ENCODE results near the gene LAMA3.

GRCh38 chr18:23758281-23758680 lies 69.0 kb downstream of the LAMA3 start:
- TF ChIP-seq EZH2 (IDR thresholded peaks at IDR 0.05; ENCODE audit: low read depth, unreplicated experiment) (no peak), REST (IDR thresholded peaks at IDR 0.05; ENCODE audit: unreplicated experiment) (no peak), CTCF (conservative IDR thresholded peaks at IDR 0.05; ENCODE audit: low read depth in 2 of 2) (no peak), EZH2phosphoT487 (IDR thresholded peaks at IDR 0.05; ENCODE audit: unreplicated experiment) (no peak), POLR2AphosphoS5 (IDR thresholded peaks at IDR 0.05; ENCODE audit: low read depth) (no peak), JUNB (IDR thresholded peaks at IDR 0.05; ENCODE audit: unreplicated experiment) (no peak), CREB1 (CRISPR knock-in tag; IDR thresholded peaks at IDR 0.05; ENCODE audit: low read depth) (no peak), ZNF331 (CRISPR knock-in tag; IDR thresholded peaks at IDR 0.05; ENCODE audit: low read depth) (no peak), ZNF462 (CRISPR knock-in tag; IDR thresholded peaks at IDR 0.05) (no peak), ZNF114 (CRISPR knock-in tag; IDR thresholded peaks at IDR 0.05) (no peak), ETS1 (IDR thresholded peaks at IDR 0.05) (no peak), NANOG (IDR thresholded peaks at IDR 0.05; ENCODE audit: borderline replicate concordance) (no peak), STAT1 (IDR thresholded peaks at IDR 0.05; ENCODE audit: unreplicated experiment) (no peak)
